GM21390 (cell line): ENCODE data around the gene STARD8.
"Not testable (repeated sequence)": the region's sequence is repeated elsewhere in the genome, so short reads cannot be mapped to it uniquely, and the experiment has no call there.

Experiments
- ATAC-seq: cut with Tn5 transposase; IDR thresholded peaks from one replicate; pipeline ENCODE4 v1.9.1; 2021; ENCODE audit not compliant: unreplicated experiment

STARD8 gene, protein sequence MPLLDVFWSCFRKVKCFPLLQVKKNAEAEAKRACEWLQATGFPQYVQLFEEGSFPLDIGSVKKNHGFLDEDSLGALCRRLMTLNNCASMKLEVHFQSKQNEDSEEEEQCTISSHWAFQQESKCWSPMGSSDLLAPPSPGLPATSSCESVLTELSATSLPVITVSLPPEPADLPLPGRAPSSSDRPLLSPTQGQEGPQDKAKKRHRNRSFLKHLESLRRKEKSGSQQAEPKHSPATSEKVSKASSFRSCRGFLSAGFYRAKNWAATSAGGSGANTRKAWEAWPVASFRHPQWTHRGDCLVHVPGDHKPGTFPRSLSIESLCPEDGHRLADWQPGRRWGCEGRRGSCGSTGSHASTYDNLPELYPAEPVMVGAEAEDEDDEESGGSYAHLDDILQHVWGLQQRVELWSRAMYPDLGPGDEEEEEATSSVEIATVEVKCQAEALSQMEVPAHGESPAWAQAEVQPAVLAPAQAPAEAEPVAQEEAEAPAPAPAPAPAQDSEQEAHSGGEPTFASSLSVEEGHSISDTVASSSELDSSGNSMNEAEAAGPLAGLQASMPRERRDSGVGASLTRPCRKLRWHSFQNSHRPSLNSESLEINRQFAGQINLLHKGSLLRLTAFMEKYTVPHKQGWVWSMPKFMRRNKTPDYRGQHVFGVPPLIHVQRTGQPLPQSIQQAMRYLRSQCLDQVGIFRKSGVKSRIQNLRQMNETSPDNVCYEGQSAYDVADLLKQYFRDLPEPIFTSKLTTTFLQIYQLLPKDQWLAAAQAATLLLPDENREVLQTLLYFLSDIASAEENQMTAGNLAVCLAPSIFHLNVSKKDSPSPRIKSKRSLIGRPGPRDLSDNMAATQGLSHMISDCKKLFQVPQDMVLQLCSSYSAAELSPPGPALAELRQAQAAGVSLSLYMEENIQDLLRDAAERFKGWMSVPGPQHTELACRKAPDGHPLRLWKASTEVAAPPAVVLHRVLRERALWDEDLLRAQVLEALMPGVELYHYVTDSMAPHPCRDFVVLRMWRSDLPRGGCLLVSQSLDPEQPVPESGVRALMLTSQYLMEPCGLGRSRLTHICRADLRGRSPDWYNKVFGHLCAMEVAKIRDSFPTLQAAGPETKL

DNA sequence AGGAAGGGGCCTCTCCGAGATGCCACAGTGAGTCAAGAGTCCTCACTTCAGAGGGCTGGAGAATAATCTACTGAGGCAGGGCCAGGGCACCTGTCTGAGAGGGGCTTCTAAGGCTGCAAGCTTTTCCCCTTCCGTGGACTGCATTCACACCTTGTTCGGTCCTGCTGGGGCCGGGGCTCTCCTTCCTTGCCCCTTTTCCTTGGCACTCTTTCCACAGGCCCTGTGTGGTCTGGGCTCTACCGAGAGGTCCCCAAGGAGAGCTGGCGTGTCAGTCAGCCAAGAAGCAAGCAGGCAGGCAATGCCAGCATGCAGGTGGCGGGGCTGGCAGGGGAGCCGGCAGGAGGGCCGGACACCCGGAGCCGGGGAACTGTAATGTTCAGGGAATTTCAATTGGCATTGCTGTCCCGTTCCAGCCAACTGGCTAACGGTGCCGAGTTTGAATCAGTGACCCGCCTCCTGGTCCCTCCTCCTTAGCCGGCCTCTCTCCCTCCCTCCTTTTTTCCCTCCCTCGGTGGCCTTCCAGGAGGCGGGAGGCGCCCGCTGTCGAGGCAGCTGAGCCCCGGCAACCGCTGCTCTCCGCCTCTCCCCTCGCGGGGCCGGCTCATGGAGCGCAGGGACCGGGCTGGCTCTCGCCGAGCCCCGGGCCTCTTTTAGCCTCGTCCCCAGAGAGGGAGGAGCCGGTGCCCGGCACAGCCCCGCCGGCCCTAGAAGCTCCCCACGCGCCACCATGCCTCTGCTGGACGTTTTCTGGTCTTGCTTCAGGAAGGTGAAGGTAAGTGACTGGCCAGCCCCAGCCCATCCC lies at the start of gene STARD8:
Gene STARD8, plus strand, starts transcription at position 511 of the 802 bp plus-strand sequence. Its CDS starts 217 bp downstream, at position 728.
- no peak for ATAC-seq

DNA sequence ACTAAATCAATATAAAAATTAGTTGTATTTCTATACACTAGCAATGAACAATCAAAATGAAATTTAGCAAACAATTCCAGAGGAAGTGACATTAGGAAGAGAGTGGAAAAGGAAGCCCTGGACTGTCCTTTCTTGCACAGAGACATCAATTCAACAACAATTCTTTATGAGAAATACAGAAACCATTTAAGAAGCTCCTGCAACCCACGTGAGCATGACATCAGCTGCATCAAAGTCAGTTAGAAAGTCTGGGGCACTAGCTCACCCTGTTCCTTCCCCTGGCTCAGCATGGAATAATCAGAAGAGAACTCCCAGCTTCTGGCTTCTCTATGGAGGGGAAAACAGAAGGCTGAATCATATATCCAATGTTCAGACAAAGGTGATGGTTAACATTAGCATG lies 48.6 kb upstream of the STARD8 start:
- ATAC-seq: no peak

DNA sequence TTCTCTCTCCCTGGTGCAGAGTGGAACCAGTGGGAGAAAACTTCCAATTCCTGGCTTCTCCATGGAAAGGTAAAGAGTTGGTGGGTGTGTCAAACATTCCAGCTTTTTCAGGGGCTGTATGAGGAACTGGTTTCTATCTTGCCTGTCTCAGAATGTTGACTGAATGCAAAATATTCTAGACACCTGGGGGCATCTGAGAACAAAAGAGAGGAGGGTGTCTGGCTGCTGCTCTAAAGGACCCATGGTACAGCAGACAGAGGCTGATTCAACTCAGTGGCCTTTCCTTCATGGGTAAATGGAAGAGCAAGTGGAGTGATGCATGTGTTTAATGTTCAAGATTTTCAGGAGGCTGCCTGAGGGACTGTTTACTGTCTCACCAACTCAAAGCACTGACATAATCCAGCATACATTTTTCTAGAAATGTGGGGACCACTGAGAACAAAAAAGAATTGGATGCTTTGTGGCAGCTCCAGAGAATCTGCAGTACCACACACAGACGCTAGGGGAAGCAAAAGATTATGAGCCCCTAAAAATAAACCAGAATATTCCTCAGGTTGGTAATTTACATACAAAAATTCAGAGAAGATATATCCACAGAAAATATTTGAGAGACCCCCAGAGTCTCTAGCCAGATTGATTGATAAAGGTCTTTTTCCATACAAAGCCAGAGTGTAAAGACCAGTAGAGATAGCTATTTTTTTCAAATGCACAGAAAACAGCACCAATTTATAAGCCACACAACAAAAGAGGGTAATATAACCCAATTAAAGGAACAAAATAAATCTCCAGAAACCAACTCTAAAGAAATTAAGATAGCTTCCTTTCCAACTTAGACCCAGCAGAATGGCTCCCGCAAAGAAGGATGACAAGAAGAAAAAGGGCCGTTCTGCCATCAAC lies 48.0 kb upstream of the STARD8 start:
- ATAC-seq: no peak

DNA sequence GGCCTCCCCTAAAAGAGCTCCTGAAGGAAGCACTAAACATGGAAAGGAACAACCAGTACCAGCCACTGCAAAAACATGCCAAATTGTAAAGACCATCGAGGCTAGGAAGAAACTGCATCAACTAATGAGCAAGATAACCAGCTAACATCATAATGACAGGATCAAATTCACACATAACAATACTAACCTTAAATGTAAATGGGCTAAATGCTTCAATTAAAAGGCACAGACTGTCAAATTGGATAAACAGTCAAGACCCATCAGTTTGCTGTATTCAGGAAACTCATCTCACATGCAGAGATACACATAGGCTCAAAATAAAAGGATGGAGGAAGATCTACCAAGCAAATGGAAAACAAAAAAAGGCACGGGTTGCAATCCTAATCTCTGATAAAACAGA lies 43.2 kb upstream of the STARD8 start:
- ATAC-seq: not testable (repeated sequence)

DNA sequence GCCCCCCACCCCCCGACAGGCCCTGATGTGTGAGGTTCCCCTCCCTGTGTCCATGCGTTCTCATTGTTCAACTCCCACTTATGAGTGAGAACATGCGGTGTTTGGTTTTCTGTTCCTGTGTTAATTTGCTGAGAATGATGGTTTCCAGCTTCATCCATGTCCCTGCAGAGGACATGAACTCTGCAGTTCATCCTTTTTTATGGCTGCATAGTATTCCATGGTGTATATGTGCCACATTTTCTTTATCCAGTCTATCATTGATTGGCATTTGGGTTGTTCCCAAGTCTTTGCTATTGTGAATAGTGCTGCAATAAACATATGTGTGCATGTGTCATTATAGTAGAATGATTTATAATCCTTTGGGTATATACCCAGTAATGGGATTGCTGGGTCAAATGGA lies 32.7 kb upstream of the STARD8 start:
- ATAC-seq: not testable (repeated sequence)

DNA sequence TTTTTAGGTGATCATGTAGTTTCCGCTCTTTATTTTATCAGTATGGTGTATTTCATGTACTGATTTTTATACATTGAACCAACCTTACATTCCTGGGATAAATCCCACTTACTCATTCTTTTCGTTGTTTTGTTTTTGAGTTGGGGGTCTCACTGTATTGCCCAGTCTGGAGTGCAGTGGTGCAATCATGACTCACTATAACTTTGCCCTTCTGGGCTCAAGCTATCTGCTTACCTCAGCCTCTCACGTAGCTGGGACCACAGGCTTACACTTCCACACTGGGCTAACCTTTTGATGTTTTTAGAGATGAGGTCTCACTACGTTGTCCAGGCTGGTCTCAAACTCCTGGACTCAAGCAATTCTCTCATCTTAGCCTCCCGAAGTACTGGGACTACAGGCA lies 19.5 kb upstream of the STARD8 start:
- no peak for ATAC-seq

DNA sequence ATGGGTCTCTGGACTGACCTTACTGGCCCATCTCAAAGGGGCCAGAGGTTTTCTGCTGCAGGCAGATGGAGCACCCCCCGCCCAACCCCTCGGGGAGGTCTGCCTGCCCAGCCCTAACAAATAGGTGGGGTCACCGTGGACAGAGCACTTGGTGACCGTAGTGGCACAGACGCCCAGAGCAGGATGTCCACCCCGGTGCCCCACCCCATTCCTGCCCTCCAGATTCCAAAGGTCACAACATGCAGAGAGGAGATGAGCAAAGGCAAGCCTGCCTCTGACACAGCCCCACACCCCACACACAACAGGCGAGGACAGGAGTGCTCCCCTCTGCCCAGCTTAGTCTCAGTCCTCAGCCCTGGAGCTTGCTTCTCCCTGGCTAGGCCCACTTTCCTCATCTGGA lies 17.5 kb upstream of the STARD8 start:
- not testable (repeated sequence) for ATAC-seq

DNA sequence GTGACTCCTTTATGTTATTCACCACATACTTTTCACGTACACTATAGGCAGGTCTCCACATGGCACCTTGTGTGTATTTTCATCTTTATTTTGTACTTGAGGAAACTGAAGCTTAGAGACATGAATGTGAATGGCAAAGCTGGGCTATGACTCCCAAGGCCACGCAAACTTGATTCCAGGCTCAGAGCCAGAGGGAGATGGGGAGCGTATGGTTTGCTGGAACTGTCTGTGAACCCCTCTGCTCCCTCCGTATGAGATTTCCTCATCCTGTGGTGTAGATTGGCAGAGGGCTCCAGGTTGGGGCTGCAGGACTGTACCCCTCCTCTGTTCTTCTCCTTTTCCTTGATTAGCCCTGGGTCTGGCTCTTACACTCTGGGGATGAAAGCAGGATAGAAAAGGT lies 16.1 kb upstream of the STARD8 start:
- ATAC-seq: no peak

DNA sequence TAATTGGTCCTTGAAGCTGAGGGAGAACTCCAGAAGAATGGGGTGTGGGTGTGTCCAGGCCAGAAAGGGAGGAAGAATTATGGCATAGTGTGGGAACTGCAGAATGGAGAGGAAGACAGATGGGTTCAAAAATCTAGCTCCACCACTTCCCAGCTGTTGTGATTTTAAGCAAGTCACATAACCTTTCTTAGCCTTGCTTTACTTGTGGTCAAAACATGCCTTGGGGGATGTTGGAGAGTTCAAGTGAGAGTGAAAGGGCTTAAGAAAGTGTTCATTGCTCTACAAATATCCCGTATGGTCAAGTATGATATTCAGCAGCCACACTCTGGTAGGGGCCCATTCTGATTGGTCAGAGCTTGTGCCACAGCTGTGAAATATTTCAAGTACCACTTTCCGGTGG lies 15.0 kb upstream of the STARD8 start:
- no peak for ATAC-seq

DNA sequence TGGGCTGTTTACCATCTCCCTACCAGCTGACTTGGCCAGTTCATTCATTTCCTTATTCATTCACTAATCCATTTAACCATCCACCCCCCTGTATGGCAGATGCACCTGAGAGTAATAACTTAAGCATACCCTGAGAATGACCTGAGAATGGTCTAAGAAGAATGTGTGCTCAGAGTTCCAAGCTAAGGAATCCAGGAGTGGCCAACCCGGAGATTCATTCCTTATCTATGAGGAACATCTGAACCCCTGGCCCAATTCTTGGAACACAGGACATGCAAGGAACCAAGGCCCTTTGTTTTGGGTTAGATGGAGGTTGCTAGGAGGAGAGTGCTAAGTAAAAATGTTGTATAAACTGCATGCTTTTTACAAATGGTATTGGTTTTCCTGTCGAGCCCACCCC lies 13.5 kb upstream of the STARD8 start:
- ATAC-seq: no peak

DNA sequence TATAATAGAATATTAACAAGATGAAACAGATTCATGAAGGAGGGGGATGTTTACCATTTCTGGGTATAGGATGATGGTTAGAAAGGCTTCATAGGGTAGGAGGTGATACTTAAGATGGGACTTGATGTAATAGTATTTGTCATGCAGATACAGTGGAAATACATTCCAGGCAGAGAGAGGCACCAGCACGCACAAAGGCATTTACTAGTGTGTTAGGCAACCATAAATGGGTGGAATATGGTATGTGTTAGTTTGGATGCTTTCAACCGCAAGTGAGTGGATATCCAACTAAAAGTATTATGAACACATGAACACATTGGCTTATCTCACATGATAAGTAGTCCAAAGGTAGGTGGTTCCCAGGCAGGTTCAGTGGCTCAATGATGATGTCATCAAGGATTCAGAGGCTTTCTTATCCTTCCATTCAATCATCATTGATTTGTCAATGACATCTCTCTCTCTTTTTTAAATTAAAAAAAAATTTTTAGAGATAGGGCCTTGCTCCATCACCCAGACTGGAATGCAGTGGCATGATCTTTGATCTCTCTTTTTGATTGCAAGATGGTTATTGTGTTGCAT lies 12.7 kb upstream of the STARD8 start:
- no peak for ATAC-seq

DNA sequence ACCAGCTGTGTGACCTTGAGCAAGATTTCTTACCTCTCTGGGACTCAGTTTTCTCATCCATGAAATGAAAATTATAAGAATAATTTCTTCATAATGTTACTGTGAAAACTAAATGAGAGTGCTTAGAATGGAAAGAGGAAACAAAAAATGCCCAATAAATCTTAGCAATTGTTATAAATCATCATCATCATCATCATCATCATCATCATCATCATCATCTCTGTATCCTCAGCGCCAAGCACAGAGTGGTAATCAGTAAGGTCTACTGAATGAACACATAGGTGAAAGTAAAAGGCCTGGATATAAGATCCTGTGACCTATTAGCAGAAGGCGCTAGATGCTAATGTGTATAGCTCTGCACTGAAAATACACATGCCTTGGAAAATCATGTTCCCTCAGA lies 6.8 kb upstream of the STARD8 start:
- ATAC-seq: no peak

DNA sequence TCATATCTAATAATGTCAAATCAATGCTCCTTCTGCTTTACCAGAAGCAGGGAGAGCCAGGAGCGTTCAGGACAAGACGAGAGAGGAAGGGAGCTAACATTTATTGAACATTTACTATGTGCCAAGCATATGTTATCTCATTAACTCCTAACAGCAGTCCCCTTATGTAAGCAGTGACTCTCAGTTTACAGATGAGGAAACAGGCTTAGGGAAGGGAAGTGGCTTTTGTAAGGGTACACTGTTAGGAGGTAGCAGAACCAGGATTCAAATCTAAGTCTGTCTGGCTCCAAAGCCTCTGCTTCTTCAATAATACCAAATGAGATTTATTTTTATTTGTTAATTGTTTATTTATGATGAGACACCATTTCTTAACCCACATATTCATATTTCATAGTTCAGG lies 2.6 kb upstream of the STARD8 start:
- no peak for ATAC-seq

DNA sequence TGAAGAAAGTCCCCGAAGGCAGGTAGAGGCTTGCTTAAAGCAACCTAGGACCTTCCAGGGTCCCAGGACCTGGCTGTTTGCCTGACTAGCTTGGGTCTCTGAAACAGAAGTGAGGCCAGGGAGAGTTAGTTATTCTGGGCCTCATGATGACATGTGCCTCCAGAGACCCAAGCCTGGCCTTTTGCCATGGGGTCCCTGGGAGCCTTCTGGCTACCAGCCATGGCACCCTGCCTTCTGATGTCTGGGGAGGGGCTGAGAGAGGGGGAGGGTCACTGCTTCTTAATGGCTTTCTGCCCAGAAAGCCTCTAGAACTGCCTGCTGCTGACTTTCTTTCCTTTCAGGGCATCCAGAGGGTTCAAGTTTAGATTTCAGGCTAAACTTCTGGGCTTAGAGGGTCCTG lies 1.0 kb upstream of the STARD8 start:
- no peak for ATAC-seq

DNA sequence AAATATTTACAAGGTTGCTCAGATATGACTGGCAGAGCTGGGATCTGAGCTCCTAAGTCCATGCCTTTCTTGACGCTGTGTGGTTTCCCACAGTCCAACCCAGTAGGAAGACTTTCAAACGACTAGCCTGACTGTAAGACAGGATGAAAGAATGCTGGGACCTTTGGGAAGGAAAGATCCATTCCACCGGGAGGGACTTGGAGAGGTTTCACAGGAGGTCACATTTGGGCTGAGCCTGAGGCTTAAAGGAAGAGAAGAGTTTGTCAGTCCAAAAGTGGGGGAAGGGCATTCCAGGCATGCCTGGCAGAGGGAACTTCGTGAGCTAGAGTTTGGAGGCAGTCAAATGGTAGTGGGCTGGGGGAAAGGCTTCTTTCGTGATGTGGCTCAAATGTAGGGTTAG lies 1.5 kb downstream of the STARD8 start:
- no peak for ATAC-seq

DNA sequence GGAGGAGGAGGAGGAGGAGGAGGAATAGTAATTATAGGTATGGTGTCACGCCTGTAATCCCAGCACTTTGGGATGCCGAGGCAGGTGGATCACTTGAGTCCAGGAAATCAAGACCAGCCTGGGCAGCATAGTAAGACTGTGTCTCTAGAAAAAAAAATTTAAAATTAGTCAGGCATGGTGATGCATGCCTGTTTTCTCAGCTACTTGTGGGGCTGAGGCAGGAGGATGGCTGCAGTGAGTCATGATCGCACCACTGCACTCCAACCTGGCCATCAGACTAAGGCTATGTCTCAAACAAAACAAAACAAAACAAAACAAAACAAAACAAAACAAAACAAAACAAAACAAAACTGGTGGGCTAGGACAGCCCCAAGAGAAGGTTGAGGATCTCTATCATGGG lies 3.0 kb downstream of the STARD8 start:
- no peak for ATAC-seq

DNA sequence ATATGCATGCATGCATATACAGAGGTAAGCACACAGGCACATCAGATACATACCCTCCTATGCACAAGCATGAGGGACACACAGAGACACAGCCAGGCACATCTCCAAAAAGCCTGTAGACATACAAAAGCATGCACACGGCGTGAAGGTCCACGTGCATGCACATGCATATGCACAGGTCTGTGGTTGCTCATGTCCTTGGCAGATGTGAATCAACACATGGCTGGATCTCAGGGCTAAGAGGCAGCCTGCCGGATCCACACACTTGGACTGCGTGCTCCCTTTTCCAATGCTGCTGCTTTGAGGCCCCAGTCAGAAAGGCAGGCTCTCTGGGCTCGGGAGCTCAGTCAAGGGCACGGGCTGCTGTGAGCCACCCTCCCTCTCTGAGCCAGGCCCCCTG lies 3.6 kb downstream of the STARD8 start:
- no peak for ATAC-seq

DNA sequence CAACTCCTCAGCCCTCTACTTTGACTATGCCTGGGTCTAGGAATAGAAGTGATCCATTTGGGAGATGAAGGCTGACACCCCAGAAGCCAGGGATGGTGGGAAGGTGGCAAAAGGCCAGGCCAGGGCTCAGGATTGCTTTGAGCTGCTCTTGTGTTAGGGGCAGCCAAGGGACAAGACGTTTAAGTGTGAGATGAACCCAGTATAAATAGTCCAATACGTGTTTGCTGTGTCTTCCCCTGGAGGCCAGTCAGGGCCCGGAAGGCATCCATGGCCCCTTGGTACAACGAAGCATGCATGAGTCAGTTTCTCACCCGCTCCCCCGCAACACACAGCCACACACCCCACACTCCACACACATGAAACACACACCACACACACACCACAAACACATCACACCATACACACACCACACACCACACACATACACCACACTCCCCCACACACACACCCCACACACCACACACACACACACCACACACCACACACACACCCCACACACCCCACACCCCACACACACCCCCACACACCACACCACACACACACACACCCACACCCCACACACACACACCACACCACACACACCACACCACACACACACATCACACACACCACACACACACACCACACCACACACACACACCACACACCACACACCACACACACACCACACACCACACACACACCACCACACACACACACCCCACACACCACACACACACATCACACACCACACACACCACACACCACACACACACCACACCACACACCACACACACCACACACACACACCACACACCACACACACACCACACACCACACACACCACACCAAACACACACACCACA lies 5.1 kb downstream of the STARD8 start:
- no peak for ATAC-seq

DNA sequence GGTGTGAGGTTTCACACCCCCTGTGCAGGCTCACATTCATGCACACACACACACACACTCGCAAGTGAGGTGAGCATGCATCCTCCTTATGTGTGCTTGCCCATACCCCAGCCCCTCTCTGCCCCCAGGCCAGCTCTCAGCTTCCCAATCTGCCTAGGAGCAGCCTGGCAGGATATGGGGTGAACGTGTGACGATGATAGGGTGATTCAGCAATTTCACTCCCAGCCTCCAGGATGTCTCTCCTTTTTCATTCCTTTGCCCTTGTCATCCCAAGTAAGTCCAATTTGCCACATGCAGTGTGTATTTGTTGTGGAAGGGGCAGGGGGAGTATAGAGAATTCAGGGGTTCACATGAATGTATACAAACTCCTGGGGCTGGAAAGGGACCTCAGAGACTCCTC lies 7.2 kb downstream of the STARD8 start:
- ATAC-seq: no peak
